HCT116 (cell line): Measurements from ENCODE around the gene S100A1. TPM values are rescaled to one million over a fixed set of nuclear protein-coding genes. Genes with fewer than 3 reads are reported as not detected.

Experiments
- ATAC-seq: fragments of 200-7000 bp; cut with Tn5 transposase; 2 replicates; pipeline ENCODE4 v1.9.1; 2020; ENCODE audit warnings: mild to moderate bottlenecking, moderate library complexity
- BruUV-seq: library from RNA; stranded (reverse); fragments of 400-500 nt; replicated peaks from 2 replicates; lab custom pipeline; 2021; lab: Mats Ljungman, UMichigan
- CTCF ChIA-PET: fragments of 300-600 bp; sonication (Branson Sonifier 250); formaldehyde crosslinking; loops from one replicate; lab custom pipeline; 2021; ENCODE audit warnings: antibody characterized with exemption; lab: Charles Lee
- POLR2A ChIA-PET: fragments of 300-600, 350-600 bp; sonication (Branson Sonifier 250); formaldehyde crosslinking; loops from one replicate; lab custom pipeline; 2021; ENCODE audit warnings: antibody characterized with exemption; lab: Charles Lee
- RAD21 ChIA-PET, 2 experiments: fragments of 300-600 bp; sonication (Branson Sonifier 250); formaldehyde crosslinking; loops; one replicate each; lab custom pipeline; 2023; ENCODE audit warnings: low total read pairs in 2 of 2; ENCODE audit not compliant: uncharacterized antibody in 2 of 2, unreplicated experiment in 2 of 2, low non-redundant PET in 1 of 2; lab: Charles Lee
- DNase-seq: peaks from one replicate; pipeline ENCODE4 v3.0.0-alpha.2; 2010; ENCODE audit warnings: low read depth, low spot score
- H2AFZ ChIP-seq: fragments of 200-600 bp; shearing (Covaris generic), sonication (generic); 2 replicates; pipeline ENCODE4 v1.6.1; 2017; ENCODE audit warnings: low read depth, mixed run types, mixed read lengths, antibody characterized with exemption, low read length; ENCODE audit not compliant: poor library complexity, severe bottlenecking
- H3K27ac ChIP-seq: 2 replicates; pipeline ENCODE4 v1.5.1; 2012; ENCODE audit warnings: low read depth, low read length
- H3K27me3 ChIP-seq: fragments of 200-600 bp; sonication (generic); 2 replicates; pipeline ENCODE4 v1.6.1; 2016; ENCODE audit warnings: mixed run types, low read length, mixed read lengths; ENCODE audit not compliant: insufficient read depth
- H3K36me3 ChIP-seq, 2 experiments: fragments of 200-500 bp in 1 of 2; fragments of 200-600 bp in 1 of 2; sonication (Bioruptor generic) in 1 of 2; sonication (generic) in 1 of 2; 2 replicates each; pipeline versions ENCODE4 v1.5.1 to v1.6.1; 2014 to 2016; ENCODE audit warnings: low read length in 2 of 2, inconsistent platforms in 1 of 2, mixed read lengths in 1 of 2, mixed run types in 1 of 2; ENCODE audit not compliant: insufficient read depth in 2 of 2, control insufficient read depth in 1 of 2
- H3K4me1 ChIP-seq, 2 experiments: fragments of 200-600 bp in 1 of 2; sonication (generic) in 1 of 2; 2 replicates each; pipeline versions ENCODE4 v1.5.1 to v1.6.1; 2012 to 2017; ENCODE audit warnings: low read length in 2 of 2, inconsistent platforms in 1 of 2, mild to moderate bottlenecking in 1 of 2, mixed read lengths in 1 of 2, mixed run types in 1 of 2, moderate library complexity in 1 of 2; ENCODE audit not compliant: insufficient read depth in 2 of 2, control insufficient read depth in 1 of 2
- H3K4me2 ChIP-seq: fragments of 200-600 bp; sonication (generic); 2 replicates; pipeline ENCODE4 v1.6.1; 2017; ENCODE audit warnings: mixed run types, low read length, mixed read lengths
- H3K4me3 ChIP-seq, 2 experiments: fragments of 200-600 bp in 1 of 2; sonication (generic) in 1 of 2; replicated peaks in 1 of 2; 2 replicates each; pipeline ENCODE4 v1.5.1; 2011 to 2016; ENCODE audit warnings: low read length in 2 of 2, control low read depth in 1 of 2, low read depth in 1 of 2, mild to moderate bottlenecking in 1 of 2, mixed read lengths in 1 of 2, mixed run types in 1 of 2
- H3K79me2 ChIP-seq: fragments of 200-600 bp; sonication (generic); 2 replicates; pipeline ENCODE4 v1.6.1; 2017; ENCODE audit warnings: mild to moderate bottlenecking, mixed run types, low read length, moderate library complexity, mixed read lengths; ENCODE audit not compliant: insufficient read depth
- H3K9ac ChIP-seq: fragments of 200-600 bp; sonication (generic); 2 replicates; pipeline ENCODE4 v1.6.1; 2016; ENCODE audit warnings: low read length, mixed read lengths
- H3K9me2 ChIP-seq: fragments of 200-600 bp; sonication (generic), shearing (Covaris generic); 2 replicates; pipeline ENCODE4 v1.6.1; 2017; ENCODE audit warnings: mixed run types, mild to moderate bottlenecking, moderate library complexity; ENCODE audit not compliant: insufficient read depth
- H3K9me3 ChIP-seq, 2 experiments: fragments of 200-500 bp in 1 of 2; fragments of 200-600 bp in 1 of 2; sonication (Bioruptor generic) in 1 of 2; sonication (generic) in 1 of 2; 2 replicates each; pipeline ENCODE4 v1.6.1; 2014 to 2017; ENCODE audit warnings: low read length in 2 of 2, mixed read lengths in 2 of 2, inconsistent platforms in 1 of 2, low read depth in 1 of 2, mild to moderate bottlenecking in 1 of 2, mixed run types in 1 of 2, moderate library complexity in 1 of 2; ENCODE audit not compliant: control insufficient read depth in 1 of 2, insufficient read depth in 1 of 2
- H4K20me1 ChIP-seq: fragments of 200-600 bp; sonication (generic), shearing (Covaris generic); 2 replicates; pipeline ENCODE4 v1.6.1; 2017; ENCODE audit warnings: mixed run types, mild to moderate bottlenecking, moderate library complexity; ENCODE audit not compliant: insufficient read depth
- CBX3 ChIP-seq: IDR thresholded peaks from 2 replicates; pipeline ENCODE4 v1.6.1; 2012; ENCODE audit warnings: low read depth
- CEBPB ChIP-seq: IDR thresholded peaks from 2 replicates; pipeline ENCODE4 v1.6.1; 2012; ENCODE audit warnings: low read depth
- EZH2 ChIP-seq: fragments of 200-600 bp; sonication (generic); IDR thresholded peaks from 2 replicates; pipeline ENCODE4 v1.6.1; 2017; ENCODE audit warnings: antibody characterized with exemption, mixed run types
- EZH2phosphoT487 ChIP-seq: fragments of 200-600 bp; IDR thresholded peaks from 2 replicates; pipeline ENCODE4 v1.6.1; 2018; ENCODE audit warnings: antibody characterized with exemption, borderline replicate concordance
- FOSL1 ChIP-seq: IDR thresholded peaks from 2 replicates; pipeline ENCODE4 v1.6.1; 2012; ENCODE audit warnings: low read depth
- JUND ChIP-seq: IDR thresholded peaks from 2 replicates; pipeline ENCODE4 v1.6.1; 2012
- POLR2A ChIP-seq: IDR thresholded peaks from 2 replicates; pipeline ENCODE4 v1.7.0; 2011; ENCODE audit warnings: borderline replicate concordance; ENCODE audit not compliant: insufficient read depth, insufficient read length; ENCODE audit errors: extremely low read depth
- SIN3A ChIP-seq: IDR thresholded peaks from 2 replicates; pipeline ENCODE4 v1.6.1; 2012; ENCODE audit warnings: low read depth
- ZNF274 ChIP-seq: fragments of 200-500 bp; sonication (Bioruptor generic); IDR thresholded peaks from 2 replicates; pipeline ENCODE4 v1.6.1; 2014; ENCODE audit warnings: mild to moderate bottlenecking, low read depth, low read length, inconsistent platforms
- intact Hi-C: fragments of 100-400 bp; cut with micrococcal nuclease; formaldehyde crosslinking; loops from 2 replicates; pipeline ENCODE4 v1.10.0; 2022
- total RNA-seq: library from RNA; stranded (reverse); gene quantifications from one replicate; pipeline ENCODE4 v1.2.1, GENCODE V29; 2021; ENCODE audit not compliant: unreplicated experiment
- TF ChIP-seq, protein P1 (sequence below), 3 experiments: fragments of 200-600 bp in 1 of 3; sonication (generic) in 1 of 3; IDR thresholded peaks in 2 of 3; conservative IDR thresholded peaks in 1 of 3; 2 replicates each; pipeline ENCODE4 v1.5.1; 2012 to 2017; ENCODE audit warnings: low read depth in 2 of 3, low read length in 2 of 3, antibody characterized with exemption in 1 of 3, borderline replicate concordance in 1 of 3, control low read depth in 1 of 3, mild to moderate bottlenecking in 1 of 3, mixed read lengths in 1 of 3, mixed run types in 1 of 3, moderate library complexity in 1 of 3; ENCODE audit not compliant: insufficient read depth in 1 of 3
- TF ChIP-seq, protein P2 (sequence below): IDR thresholded peaks from 2 replicates; pipeline ENCODE4 v1.6.1; 2012

Gene S100A1
- total RNA-seq, 1 experiment from 2014 or later, result 0.30 TPM

GRCh38 chr1:153602749-153603148 is 25.5 kb upstream of the S100A1 start:
- DNase-seq (no peak), ATAC-seq (no peak)
- intact Hi-C loops, result no loop called here
- BruUV-seq, result no TSS peak
- Histone ChIP-seq H3K4me1 (peaks cover 5 to 21% of the 10 kb centered on the region in 2 experiments), H3K27ac (no peak overlapping the region), H4K20me1 (no peaks in the 10 kb centered on the region), H3K4me3 (no peak overlapping the region), H3K79me2 (peaks cover 9% of the 10 kb centered on the region; the same call in 1 of the 2 replicates), H3K36me3 (peaks cover 3 to 17% of the 10 kb centered on the region in 2 experiments; a peak in 3 of 4 replicates), H3K9me3 (no peaks in the 10 kb centered on the region), H3K4me2 (no peak overlapping the region), H2AFZ (no peak overlapping the region), H3K9me2 (no peaks in the 10 kb centered on the region), H3K9ac (no peak overlapping the region), H3K27me3 (no peaks in the 10 kb centered on the region)
- ChIA-PET RAD21 (no interaction called here), POLR2A (interaction anchor here (0.7 to 2.2 kb wide), 4 partner anchors 10 to 70 kb away, joined by 3 to 10 read pairs (median 4); partner anchors contain the start of genes S100A13 and S100A16), CTCF (no interaction called here)
- TF ChIP-seq POLR2A (no peak), JUND (no peak), EZH2 (no peak), SIN3A (no peak), ZNF274 (no peak), EZH2phosphoT487 (no peak), FOSL1 (no peak), CEBPB (no peak), CBX3 (no peak)
- TF ChIP-seq, protein P1, sequence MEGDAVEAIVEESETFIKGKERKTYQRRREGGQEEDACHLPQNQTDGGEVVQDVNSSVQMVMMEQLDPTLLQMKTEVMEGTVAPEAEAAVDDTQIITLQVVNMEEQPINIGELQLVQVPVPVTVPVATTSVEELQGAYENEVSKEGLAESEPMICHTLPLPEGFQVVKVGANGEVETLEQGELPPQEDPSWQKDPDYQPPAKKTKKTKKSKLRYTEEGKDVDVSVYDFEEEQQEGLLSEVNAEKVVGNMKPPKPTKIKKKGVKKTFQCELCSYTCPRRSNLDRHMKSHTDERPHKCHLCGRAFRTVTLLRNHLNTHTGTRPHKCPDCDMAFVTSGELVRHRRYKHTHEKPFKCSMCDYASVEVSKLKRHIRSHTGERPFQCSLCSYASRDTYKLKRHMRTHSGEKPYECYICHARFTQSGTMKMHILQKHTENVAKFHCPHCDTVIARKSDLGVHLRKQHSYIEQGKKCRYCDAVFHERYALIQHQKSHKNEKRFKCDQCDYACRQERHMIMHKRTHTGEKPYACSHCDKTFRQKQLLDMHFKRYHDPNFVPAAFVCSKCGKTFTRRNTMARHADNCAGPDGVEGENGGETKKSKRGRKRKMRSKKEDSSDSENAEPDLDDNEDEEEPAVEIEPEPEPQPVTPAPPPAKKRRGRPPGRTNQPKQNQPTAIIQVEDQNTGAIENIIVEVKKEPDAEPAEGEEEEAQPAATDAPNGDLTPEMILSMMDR (IDR thresholded peaks at IDR 0.05 in 2 of 3, conservative IDR thresholded peaks at IDR 0.05 in 1 of 3; ENCODE audit: borderline replicate concordance in 1 of 3, insufficient read depth in 1 of 3, low read depth in 2 of 3, low read length in 2 of 3), result no peak
- TF ChIP-seq, protein P2, sequence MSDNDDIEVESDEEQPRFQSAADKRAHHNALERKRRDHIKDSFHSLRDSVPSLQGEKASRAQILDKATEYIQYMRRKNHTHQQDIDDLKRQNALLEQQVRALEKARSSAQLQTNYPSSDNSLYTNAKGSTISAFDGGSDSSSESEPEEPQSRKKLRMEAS, result no peak
